ENCODE data around the gene FCRLA. TPM values are rescaled to one million over a fixed set of nuclear protein-coding genes. Genes with fewer than 3 reads are reported as not detected.
"Not testable (repeated sequence)": the region's sequence is repeated elsewhere in the genome, so short reads cannot be mapped to it uniquely, and the experiment has no call there.

The FCRLA gene
- total and polyA plus RNA-seq, 10 donors = 28.0 to 202 (median 57.3) TPM

DNA sequence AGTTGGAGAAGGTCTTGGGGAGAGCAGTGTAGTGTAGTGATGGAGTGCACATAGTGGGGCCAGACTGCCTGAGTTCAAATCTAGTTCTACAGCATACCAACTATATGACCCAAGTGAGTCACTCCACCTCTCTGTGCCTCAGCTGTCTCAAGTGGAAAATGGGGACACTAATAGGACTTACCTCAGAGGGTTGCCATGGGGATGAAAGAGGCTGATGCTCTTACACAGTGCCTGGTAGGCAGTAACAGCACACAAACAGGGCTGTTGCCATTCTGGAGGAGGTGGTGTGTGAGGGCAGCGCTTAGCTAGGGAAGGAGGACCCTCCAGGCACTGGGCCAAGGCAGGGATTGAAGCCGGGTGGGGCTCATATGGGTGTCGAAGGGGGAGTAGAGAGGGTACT, 32.6 kb upstream of the FCRLA start:
- H3K4me3 ChIP-seq; DNase-seq; intact Hi-C loops (cut with DNase I; ENCODE audit: low total_unique reads); H3K9me3 ChIP-seq; H3K27me3 ChIP-seq (replicated peaks in 1 of 7); H3K4me1 ChIP-seq; H3K27ac ChIP-seq: not testable (repeated sequence)
- peaks cover 0 to 31% (median 2%) of the 10 kb centered on the region in 6 donors for H3K36me3 ChIP-seq
- 83 to 94% (median 90%) methylated on average over 2 to 3 of the region's 3 CpGs for WGBS, 5 donors

DNA sequence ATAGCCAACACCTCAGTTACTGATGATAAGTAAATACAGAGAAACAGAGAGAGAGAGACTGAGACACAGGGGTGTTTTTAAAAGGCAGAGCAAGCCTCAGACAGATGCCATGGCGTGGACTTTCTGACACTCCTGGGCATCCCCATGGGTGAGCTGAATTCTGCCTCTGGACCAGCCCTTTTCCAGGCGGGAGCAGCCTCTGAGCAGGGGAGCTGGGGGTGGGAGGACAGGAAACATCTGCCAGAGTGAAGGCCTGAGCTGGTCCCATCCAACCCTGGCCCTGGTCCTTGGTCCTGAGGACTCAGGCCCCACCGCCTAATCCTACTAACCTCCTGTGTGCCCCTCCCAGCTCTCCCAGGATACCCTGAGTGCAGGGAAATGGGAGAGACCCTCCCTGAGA, 32.1 kb upstream of the FCRLA start:
- H3K27ac ChIP-seq; H3K9me3 ChIP-seq; H3K27me3 ChIP-seq (replicated peaks in 1 of 7); H3K4me1 ChIP-seq; H3K4me3 ChIP-seq; intact Hi-C loops (cut with DNase I; ENCODE audit: low total_unique reads); DNase-seq: not testable (repeated sequence)
- WGBS, 5 donors = 64 to 85% (median 76%) methylated on average over 3 of the region's 3 CpGs
- H3K36me3 ChIP-seq = peaks cover 0 to 31% (median 2%) of the 10 kb centered on the region in 6 donors

DNA sequence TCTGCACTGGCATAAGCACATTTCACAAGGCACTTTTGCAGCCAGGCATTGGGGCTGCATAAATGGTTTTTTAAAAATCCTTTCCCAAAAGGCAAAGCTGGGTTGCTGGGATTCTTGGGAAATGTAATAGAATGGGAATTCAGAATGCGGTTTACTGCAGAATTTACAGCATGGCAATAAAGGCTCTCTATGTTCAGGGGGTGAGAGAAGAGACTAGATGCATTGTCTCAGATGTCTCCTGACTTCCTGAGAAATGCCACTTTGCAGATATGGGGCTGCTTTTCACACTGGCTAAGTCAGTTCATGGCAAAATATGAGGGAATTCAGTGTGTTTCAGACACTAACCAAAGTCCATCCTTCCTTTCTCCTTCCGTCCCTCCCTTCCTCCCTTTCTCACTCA, 30.6 kb upstream of the FCRLA start:
- Histone ChIP-seq H3K4me3 (no peak overlapping the region), H3K9me3 (no peaks in the 10 kb centered on the region), H3K36me3 (peaks cover 0 to 26% (median 2%) of the 10 kb centered on the region in 6 donors), H3K27me3 (replicated peaks in 1 of 7) (peaks cover 0 to 12% (median 0%) of the 10 kb centered on the region in 7 donors), H3K27ac (no peak overlapping the region), H3K4me1 (no peaks in the 10 kb centered on the region)
- TF ChIP-seq POLR2AphosphoS5 (IDR thresholded peaks at IDR 0.05) = no peak
- TF ChIP-seq POLR2A (IDR thresholded peaks at IDR 0.05) = no peak
- TF ChIP-seq, protein P1, sequence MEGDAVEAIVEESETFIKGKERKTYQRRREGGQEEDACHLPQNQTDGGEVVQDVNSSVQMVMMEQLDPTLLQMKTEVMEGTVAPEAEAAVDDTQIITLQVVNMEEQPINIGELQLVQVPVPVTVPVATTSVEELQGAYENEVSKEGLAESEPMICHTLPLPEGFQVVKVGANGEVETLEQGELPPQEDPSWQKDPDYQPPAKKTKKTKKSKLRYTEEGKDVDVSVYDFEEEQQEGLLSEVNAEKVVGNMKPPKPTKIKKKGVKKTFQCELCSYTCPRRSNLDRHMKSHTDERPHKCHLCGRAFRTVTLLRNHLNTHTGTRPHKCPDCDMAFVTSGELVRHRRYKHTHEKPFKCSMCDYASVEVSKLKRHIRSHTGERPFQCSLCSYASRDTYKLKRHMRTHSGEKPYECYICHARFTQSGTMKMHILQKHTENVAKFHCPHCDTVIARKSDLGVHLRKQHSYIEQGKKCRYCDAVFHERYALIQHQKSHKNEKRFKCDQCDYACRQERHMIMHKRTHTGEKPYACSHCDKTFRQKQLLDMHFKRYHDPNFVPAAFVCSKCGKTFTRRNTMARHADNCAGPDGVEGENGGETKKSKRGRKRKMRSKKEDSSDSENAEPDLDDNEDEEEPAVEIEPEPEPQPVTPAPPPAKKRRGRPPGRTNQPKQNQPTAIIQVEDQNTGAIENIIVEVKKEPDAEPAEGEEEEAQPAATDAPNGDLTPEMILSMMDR (IDR thresholded peaks at IDR 0.05 in 8 of 11, conservative IDR thresholded peaks at IDR 0.05 in 3 of 11) = no peak
- WGBS, 5 donors = 88 to 99% (median 97%) methylated on average over 2 of the region's 2 CpGs
- intact Hi-C loops (cut with DNase I; ENCODE audit: low total_unique reads) = no loop called here
- DNase-seq = no peak

DNA sequence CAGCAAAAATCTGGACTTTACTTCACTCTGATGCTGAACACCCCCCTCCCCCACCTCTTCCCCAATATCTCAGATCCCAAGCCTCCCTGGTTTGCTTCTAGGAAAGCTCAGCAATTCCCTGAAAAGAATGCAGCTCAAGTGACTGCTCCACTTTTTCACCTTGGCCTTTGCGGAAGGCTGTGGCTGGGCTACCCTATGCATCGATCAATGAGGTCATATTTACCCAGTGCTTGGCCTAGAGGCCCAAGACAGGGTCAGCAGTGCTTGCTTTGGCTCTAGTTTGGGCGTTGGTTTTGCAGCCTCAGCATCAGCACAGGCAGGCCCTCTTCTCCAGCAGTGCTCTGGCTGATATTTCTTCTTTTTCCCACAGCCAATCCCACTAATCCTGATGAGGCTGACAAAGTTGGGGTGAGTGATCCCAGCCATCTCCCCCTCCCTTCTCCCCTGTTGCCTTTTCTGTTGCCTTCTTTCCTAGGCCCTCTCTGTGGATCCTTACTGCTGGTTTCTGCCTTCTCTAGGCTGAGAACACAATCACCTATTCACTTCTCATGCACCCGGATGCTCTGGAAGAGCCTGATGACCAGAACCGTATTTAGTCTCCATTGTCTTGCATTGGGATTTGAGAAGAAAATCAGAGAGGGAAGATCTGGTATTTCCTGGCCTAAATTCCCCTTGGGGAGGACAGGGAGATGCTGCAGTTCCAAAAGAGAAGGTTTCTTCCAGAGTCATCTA, 29.9 kb upstream of the FCRLA start:
- 81 to 91% (median 87%) methylated on average over 5 of the region's 5 CpGs for WGBS, 5 donors
- no peak for DNase-seq

DNA sequence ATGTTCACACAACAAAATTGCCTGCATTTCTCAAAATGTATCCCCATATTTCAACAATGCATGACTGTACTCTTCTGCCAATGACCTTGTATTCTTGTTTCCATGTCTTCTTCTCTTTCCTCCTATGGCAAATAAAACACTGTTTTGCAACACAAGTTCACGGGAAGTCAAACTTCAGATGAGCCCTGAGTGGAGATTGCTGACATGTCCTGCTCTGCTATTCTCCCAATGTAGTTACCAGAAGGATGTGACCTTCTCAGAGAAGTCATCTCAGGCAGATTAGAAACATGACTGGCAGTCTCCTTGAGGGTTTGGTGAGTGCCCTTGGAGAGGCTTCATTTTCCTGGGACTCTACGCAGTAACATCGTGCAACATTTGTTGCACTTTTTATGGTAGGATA, 28.5 kb upstream of the FCRLA start:
- Histone ChIP-seq H3K27ac (no peak overlapping the region), H3K27me3 (replicated peaks in 1 of 7) (peaks cover 0 to 12% (median 0%) of the 10 kb centered on the region in 7 donors), H3K36me3 (peaks cover 0 to 17% (median 2%) of the 10 kb centered on the region in 6 donors), H3K4me3 (no peak overlapping the region), H3K9me3 (no peaks in the 10 kb centered on the region), H3K4me1 (no peaks in the 10 kb centered on the region)
- no peak for DNase-seq
- intact Hi-C loops (cut with DNase I; ENCODE audit: low total_unique reads) = no loop called here
- WGBS, 5 donors = 80 to 91% (median 83%) methylated on average over 3 of the region's 3 CpGs
- no peak for TF ChIP-seq POLR2A (IDR thresholded peaks at IDR 0.05)
- TF ChIP-seq POLR2AphosphoS5 (IDR thresholded peaks at IDR 0.05) = no peak
- TF ChIP-seq, protein P1 (IDR thresholded peaks at IDR 0.05 in 8 of 11, conservative IDR thresholded peaks at IDR 0.05 in 3 of 11) = no peak

More for the DNA sequence above, 29.9 kb upstream of the FCRLA start:
- H3K36me3 ChIP-seq = peaks cover 0 to 23% (median 2%) of the 10 kb centered on the region in 6 donors
- no peak overlapping the region for H3K4me3 ChIP-seq
- H3K27me3 ChIP-seq (replicated peaks in 1 of 7) = peaks cover 0 to 12% (median 0%) of the 10 kb centered on the region in 7 donors
- TF ChIP-seq POLR2A (IDR thresholded peaks at IDR 0.05) = no peak
- TF ChIP-seq, protein P1 (IDR thresholded peaks at IDR 0.05 in 8 of 11, conservative IDR thresholded peaks at IDR 0.05 in 3 of 11) = no peak
- TF ChIP-seq POLR2AphosphoS5 (IDR thresholded peaks at IDR 0.05) = no peak
- no peaks in the 10 kb centered on the region for H3K9me3 ChIP-seq
- intact Hi-C loops (cut with DNase I; ENCODE audit: low total_unique reads) = no loop called here
- H3K4me1 ChIP-seq = no peaks in the 10 kb centered on the region
- no peak overlapping the region for H3K27ac ChIP-seq
